Daoy (cell line): ENCODE measurements around the gene ZFAND4. TPM values are rescaled to one million over a fixed set of nuclear protein-coding genes. Genes with fewer than 3 reads are reported as not detected.
A peak's percentile ranks its signal among the peaks of the same experiment; 100 is the strongest.
"Not testable (repeated sequence)": the region's sequence is repeated elsewhere in the genome, so short reads cannot be mapped to it uniquely, and the experiment has no call there.

Source experiments
- DNase-seq: peaks from one replicate; pipeline ENCODE4 v3.0.0-alpha.2; 2015; ENCODE audit warnings: low read depth
- total RNA-seq: library from RNA; depleted of rRNA; stranded (reverse); fragments of >200 nt; shearing (Covaris generic); gene quantifications from 2 replicates; pipeline ENCODE4 v1.2.3, GENCODE V29; 2014; rRNA removed

The ZFAND4 gene
- 7.0 and 9.1 TPM in 2 replicates for total RNA-seq

DNA sequence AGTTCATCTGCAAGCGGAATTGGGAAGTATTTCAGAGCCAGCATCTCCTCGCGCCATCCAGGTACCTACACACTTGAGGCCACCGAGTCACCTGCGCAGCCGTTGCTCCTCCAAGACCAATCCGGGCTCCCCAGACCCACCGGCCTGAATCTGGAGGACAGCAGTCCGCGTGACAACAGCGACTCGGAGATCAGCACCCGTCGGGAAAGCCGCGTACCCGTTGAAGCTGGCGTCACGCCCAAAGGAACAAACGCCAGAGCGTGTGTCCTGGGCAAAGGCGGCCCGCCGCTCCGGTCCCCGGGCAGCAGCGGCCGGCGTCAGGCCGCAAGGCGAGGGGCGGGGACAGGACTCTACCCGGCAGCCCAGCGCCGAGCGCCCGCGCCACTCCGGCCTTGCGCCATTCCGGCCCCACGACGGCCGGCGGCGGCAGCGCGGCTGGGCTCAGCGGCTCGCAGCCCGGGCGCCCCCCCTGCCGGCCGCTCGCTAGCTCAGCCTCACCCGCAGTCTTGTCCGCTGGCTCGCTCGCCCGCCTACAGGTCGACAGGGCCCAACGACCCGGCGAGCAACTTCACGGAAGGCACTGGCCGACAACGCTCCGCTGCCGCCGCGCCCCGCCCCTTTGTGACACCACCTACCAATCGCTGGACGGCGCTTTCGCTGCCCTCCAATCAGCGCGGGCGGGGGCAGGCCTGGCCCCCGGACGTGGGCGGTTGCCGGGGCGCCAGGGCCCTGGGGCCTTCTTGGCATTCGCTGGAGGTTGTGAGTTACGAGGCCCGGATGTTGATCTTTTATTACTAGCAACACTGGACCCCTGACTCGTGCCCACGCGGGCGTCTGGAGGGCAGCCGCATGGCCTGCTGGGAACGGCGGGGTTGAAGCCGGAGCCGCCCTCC lies at the start of gene ZFAND4:
Gene ZFAND4 (minus strand): TSS at position 592 of the 893 bp plus-strand sequence. CDS start 9,047 bp downstream, outside the sequence.
- peak; percentile 95 for DNase-seq

DNA sequence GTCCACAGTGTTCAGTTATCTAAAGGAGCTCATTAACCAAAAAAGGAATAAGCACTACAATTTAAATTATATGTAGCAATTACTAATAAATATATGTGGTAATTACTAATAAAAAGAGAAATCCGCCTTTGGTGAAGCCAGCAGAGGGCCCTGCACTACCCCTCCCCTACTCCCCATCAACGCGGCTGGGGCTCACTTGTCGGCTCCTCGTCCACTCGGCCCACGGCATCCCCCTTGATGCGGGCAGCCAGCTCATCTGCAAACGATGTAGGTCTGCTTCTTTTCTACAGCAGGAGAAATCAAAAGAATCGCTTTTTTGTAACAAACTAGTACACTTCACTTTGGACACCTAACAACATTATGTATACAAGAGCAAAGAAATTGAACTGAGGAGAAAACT lies 48.9 kb upstream of the ZFAND4 start:
- DNase-seq, result not testable (repeated sequence)

DNA sequence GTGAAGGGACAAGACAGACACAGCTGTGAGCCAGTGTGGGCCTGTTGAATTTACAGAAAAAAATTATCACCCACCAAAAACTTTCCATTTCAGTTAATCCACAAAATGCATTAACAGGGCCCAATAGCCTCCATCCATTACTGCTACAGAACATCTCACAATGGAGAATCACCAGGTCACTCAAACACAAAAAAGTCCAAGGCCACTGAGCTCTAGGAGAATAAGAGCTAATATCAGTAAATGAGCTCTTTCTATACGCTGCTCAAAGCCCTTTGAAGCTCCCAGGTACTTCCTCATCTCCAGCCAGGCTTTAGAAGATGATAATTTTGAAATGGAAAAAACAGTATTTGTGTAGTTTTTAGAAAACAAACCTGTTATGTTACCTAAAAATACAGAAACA lies 45.1 kb upstream of the ZFAND4 start:
- not testable (repeated sequence) for DNase-seq

DNA sequence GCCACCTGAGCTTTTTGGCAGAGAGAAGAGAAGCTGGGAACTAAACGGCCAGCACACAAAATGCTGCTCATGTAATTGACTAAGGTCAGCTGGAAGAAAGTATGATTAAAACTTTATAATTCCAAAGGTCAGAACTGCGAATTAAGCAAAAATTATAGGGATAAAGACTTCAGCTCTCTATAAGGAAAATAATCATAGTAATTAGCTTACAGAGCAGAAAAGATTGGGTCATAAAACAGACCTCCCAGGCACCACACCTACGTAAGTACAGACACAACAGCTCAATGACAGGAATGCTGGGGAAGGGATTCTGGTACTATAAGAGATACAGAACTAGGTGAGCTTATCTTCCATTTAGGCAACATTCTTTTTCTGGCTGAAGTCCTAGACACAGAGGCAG lies 44.5 kb upstream of the ZFAND4 start:
- DNase-seq, result not testable (repeated sequence)

DNA sequence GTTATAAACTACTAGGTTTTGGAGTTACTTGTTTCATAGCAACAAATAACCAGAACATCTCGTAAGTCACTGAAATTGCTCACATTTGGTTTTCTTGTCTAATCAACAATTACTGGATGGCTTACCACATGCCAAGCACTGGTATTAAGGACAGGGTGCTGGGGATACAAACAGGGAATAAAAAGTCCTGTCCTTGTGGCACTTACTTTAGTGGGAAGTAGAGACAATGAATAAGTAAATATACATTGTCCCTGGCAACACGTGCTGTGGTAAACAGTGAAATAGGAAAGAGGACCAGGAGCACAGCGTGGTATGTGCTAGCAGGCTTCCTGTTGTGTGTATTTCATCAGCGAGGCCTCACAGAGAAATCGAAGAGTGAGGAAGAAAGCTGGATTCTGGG lies 38.7 kb upstream of the ZFAND4 start:
- not testable (repeated sequence) for DNase-seq

DNA sequence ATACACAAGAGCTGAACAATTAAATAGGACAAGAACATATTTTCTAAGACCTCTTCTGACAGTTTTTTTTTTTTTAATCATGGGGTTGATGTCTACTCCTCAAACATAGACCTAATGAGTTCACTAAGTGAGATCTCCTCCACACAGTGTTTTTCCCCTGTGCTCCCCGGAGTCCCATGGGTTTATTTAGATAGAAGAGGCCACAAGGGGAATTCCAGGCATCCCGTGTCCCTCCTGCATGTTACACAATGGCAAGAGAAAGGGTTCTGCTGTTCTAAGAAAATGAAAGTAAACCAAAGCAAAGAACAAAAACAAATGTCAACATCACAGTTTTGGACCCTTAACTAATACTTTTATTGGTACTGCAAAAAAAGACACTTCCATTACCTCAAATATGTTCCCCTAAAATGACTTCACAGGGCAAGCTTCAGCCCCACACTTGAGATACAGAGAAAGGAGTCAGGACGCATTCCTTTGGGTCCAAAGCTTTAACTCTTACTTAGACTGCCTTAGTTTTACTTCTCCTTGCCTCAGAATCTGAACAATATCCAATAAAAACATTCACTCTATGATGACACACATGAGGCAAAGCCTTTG lies 37.7 kb upstream of the ZFAND4 start:
- DNase-seq, result not testable (repeated sequence)

DNA sequence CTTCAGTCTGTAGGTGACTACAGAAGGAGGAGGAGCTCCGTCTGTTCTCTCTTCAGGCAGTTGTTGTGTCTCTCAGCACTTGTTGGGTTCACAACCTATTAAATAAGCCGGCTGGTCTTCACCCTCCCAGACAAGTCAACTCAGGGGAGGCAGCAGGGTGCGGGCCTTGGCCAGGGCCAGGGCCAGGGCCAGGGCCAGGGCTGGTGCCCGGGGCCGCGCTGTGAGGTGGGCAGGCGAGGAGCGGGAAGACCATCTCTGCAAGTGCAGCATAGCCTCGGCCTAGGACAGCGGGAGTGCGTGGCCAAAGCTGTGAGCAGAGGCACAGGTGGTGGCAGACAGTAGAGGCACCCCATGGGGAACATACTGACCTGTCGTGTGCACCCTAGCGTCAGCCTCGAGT lies 5.9 kb upstream of the ZFAND4 start:
- not testable (repeated sequence) for DNase-seq

DNA sequence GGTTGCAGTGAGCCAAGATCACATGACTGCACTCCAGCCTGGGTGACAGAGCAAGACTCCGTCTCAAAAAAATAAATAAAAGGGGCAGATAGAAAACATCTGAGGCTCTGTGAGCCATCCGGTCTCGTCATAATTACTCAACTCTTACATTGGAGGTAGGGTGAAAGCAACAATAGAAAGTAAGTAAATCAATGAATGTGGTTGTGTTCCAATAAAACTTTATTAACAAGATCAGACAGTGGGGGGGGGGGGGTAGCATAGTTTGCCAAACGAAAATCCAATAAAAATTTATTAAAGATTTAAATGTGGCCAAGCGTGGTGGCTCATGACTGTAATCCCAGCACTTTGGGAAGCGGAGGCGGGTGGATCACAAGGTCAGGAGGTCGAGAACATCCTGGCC lies 2.8 kb upstream of the ZFAND4 start:
- DNase-seq, result no peak

DNA sequence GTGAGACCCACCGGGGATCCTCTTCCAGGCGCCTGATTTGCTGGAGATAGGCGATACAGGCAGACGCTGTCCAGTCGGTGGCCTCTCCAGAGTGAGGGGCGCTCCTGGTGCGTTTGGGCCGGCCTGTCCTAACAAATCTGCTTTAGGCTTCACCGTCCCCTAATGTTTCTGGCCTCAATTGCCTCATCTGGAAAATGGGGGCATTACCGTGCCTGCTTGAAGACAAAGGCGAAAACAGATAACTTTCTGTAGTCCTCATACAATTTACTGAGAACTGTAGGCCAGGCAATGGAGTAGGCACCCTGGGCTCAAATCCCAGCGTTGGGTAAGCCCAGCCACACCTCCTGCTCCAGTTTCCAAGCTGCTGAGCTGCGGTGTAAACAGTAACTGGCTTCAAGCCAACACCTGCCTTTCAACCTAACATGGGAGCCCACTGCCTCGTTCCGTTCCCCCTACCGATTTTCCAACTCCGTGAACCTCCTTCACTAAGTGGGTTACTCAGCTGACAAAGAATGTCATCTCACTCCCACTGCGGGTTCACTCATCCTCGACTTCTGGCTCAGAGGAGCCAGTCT lies 589 bp upstream of the ZFAND4 start:
- no peak for DNase-seq

DNA sequence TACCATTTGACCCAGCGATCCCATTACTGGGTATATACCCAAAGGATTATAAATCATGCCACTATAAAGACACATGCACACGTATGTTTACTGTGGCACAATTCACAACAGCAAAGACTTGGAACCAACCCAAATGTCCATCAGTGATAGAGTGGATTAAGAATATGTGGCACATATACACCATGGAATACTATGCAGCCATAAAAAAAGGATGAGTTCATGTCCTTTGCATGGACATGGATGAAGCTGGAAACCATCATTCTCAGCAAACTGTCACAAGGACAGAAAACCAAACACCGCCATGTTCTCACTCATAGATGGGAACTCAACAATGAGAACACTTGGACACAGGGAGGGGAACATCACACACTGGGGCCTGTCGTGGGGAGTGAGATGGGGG lies 1.3 kb downstream of the ZFAND4 start:
- not testable (repeated sequence) for DNase-seq

DNA sequence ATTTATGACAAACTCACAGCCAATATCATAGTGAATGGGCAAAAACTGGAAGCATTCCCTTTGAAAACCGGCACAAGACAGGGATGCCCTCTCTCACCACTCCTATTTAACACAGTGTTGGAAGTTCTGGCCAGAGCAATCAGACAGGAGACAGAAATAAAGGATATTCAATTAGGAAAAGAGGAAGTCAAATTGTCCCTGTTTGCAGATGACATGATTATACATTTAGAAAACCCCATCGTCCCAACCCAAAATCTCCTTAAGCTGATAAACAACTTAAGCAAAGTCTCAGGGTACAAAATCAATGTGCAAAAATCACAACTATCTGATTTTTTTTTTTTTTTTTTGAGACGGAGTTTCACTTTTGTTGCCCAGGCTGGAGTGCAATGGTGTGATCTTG lies 2.7 kb downstream of the ZFAND4 start:
- not testable (repeated sequence) for DNase-seq

DNA sequence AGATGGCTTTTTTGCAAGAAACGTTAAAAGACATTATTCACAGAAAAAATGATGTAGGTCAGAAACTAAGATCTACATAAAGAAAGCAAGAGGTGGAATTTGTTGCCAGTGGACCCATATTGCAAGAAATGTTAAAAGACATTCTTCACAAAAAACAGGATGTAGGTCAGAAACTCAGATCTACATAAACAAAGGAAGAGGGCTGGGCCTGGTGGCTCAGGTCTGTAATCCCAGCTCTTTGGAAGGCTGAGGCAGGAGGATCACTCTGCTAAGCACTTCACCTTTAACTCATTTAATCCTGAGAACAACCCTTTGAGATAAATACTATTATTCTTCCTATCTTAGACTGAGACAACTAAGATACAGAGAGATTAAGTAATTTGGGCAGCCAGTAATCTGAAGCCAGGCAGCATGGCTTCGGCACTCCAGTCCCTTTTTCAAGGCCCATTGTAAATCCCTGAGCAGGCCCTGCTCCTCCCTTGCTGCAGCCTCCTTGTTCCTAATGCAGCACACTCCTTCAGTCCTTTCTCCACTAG lies 11.6 kb downstream of the ZFAND4 start:
- no peak for DNase-seq

DNA sequence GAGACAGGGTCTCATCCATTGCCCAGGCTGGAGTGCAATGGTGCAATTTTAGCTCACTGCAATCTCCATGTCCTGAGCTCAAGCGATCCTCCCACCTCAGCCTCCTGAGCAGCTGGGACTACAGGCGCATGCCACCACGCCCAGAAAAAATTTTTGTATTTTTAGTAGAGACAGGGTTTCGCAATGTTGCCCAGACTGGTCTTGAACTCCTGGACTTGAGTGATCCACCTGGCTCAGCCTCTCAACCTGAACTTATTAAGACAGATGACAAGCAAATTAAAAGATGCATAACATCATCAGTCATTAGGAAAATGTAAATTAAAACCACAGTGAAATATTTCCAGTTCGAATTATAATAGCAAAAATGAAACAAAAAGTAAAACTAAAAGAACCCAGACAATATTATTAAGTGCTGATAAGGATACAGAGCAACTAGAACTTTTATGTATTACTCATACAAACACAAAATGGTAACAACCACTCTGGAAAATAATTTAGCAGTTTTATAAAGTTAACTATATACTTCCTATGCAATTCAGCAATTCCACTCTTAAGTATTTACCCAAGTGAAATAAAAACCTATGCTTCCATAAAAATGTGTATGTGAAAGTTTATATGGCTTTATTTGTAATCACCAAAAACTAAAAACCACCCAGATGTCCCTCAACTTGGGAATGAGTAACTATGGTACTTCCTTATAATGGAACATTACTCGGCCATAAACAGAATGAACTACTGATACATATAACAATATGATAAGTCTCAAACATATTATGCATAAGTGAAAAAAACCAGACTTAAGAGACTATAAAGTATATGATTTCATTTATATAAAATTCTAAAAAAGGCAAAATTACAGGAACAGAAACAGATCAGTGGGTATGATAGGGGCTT lies 15.3 kb downstream of the ZFAND4 start:
- no peak for DNase-seq

DNA sequence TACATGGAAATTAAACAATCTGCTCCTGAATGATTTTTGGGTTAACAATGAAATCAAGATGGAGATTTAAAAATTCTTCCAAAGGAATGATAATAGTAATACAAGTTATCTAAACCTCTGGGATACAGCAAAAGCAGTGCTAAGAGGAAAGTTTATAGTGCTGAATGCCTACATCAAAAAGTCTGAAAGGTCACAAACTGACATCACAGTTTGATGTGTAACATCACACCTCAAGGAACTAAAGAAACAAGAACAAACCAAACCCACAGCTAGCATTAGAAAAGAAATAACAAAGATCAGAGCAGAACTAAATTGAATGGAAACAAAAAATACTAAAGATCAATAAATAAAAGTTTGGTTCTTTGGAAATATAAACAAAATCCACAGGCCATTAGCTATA lies 17.4 kb downstream of the ZFAND4 start:
- no peak for DNase-seq

DNA sequence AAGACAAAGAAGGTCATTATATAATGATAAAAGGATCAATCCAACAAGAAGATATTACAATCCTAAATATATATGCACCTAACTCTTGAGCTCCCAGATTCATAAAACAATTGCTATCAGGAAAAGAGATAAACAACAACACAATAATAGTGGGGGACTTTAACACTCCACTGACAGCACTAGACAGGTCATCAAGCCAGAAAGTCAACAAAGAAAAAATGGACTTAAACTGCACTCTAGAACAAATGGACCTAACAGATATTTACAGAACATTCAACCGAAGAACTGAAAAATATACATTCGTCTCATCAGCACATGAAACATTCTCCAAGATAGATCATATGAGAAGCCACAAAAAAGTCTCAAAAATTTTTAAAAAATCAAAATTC lies 17.8 kb downstream of the ZFAND4 start:
- not testable (repeated sequence) for DNase-seq

DNA sequence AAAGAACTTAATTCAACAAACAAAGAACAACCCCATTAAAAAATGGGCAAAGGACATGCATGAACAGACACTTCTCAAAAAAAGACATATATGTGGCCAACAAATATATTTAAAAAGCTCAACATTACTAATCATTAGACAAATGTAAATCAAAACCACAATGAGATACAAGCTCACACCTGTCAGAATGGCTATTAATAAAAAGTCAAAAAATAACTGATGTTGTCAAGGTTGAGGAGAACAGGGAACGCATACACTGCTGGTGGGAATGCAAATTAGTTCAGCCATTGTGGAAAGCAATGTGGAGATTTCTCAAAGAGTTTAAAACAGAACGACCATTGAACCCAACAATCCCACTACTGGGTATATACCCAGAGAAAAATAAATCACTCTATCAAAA lies 19.1 kb downstream of the ZFAND4 start:
- DNase-seq, result no peak

DNA sequence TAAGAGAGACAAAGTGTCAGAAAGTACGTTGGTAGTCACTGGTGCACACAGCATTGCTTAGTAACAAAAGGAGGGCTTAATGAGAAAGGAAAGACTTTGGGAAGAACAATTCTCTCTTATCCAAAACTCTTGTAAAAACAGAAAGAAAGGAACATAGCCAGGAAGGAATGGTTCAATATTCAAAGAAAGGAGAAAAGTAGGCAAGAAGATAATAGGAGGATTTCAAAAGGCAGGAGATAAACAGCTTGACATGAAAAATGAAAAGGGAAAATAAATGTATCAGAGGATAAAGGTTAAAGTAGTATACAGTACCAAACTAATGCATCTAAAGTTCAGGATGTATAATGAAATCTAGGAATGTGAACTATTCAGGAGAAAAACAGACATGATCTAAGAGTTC lies 20.1 kb downstream of the ZFAND4 start:
- no peak for DNase-seq

DNA sequence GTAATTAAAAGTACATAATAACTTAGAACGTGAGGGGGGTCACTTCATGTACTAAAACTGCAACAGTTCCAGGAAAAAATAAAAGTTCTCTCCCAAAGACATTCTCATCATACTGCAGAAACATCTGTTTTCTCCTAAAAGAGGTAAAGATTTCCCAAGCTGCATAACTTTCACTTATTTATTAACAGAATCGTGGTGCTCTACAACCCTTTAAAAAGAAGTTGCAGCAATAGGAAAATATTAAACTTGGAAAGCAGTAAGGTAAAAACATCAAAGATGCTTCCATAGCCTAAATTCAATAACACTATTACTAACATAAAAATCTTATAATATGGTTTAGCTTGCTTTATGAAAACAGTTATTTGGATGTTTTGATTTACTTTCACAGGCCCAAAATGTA lies 23.3 kb downstream of the ZFAND4 start:
- no peak for DNase-seq

DNA sequence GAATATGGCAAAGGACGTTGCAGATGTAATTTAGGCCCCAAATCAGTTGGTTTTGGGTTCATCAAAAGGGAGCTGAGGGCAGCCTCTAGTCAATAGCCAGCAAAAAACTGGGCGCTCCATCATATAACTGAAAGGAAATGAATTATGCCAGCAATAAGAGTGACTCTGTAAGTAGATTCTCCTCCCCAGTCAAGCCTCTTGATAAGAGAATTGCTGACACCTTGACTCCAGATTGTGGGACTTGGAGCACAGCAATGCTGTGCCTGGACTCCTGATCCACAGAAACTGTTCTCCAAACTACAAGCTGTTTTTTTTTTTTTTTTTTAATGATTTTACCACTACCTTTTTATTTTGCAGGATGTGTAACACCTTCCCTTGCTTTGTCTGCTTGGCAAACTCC lies 25.5 kb downstream of the ZFAND4 start:
- DNase-seq, result no peak

DNA sequence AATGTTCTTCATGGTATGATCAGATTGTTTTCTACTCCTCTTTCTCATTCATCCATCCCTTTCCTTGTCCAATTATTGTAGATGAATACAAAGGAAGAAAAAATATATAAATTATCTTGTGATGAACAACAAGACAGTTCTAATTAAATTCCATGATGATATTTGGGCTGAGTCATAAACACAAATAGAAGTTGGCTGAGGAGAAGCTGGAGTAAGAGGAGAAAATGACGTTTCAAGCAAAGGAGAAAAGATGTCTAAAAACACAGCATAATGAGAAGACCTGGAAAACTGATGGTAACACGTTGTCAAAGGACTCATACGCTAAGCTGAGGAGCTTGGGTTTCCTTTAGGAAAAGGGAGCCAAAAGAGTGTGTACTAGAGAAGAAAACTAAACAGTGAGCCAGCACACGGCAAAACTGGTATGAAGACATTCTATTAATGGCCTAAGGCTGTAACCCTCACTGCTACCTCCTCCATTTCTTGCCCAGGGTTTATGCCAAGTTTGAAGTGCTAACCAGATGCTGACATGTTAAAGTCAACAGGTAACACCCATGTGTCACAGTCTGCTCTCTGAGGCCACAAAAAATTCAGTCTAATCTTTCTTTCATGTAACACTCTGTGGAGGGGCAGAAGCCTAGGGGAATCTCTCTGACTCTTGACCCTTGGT lies 26.1 kb downstream of the ZFAND4 start:
- DNase-seq, result no peak

DNA sequence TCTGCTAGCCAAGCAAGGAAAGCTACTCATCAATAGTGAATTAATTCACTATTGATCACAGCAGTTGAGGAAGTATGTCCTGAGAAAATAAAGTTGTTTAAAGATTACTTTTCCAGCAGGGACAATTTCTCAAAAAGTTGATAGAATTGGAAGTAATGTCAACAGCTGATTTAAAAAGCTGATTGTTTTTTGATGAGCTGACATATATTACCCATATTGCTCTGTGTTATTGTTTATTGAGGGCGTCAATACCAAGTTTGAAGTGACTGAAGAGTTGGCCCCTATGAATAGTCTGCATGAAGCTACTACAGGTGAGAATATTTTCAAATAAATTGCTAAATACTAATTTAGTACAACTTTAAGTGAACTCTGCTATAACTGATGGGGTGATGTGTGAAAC lies 28.0 kb downstream of the ZFAND4 start:
- no peak for DNase-seq
